B cell (primary cell): ENCODE results near the gene SEMA3G.

ENCODE experiments used
- EZH2 ChIP-seq: IDR thresholded peaks from 2 replicates; pipeline ENCODE4 v1.6.1; 2012; ENCODE audit warnings: borderline replicate concordance, low read depth, mild to moderate bottlenecking, moderate library complexity, low read length; ENCODE audit not compliant: insufficient read depth, poor library complexity, severe bottlenecking
- TF ChIP-seq, protein P1 (sequence below): fragments of 200-600 bp; IDR thresholded peaks from one replicate; pipeline ENCODE4 v1.8.0; 2022; ENCODE audit warnings: antibody characterized with exemption, mild to moderate bottlenecking

DNA sequence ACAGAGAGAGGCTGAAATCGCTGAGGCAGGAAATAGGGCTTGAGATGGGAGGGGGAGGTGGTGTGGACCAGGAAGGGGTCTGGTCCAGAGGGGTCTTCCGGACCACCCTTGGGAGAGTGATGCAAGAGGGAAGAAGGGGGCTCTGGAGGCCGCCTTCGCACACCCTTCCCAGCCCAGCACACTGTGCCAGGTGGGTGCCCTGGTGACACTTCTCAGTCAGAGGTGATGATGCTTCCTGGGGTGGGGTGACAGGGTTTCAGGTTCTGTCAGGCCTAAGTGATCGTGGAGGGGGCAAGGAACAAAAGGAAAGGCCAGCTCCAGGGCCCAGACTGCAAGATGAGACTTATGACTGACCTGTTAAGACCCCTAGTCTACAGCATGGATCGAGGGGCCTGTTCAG, 12.7 kb downstream of the SEMA3G start:
- no peak for TF ChIP-seq EZH2
- TF ChIP-seq, protein P1, sequence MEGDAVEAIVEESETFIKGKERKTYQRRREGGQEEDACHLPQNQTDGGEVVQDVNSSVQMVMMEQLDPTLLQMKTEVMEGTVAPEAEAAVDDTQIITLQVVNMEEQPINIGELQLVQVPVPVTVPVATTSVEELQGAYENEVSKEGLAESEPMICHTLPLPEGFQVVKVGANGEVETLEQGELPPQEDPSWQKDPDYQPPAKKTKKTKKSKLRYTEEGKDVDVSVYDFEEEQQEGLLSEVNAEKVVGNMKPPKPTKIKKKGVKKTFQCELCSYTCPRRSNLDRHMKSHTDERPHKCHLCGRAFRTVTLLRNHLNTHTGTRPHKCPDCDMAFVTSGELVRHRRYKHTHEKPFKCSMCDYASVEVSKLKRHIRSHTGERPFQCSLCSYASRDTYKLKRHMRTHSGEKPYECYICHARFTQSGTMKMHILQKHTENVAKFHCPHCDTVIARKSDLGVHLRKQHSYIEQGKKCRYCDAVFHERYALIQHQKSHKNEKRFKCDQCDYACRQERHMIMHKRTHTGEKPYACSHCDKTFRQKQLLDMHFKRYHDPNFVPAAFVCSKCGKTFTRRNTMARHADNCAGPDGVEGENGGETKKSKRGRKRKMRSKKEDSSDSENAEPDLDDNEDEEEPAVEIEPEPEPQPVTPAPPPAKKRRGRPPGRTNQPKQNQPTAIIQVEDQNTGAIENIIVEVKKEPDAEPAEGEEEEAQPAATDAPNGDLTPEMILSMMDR, result no peak
